Erythroblast (primary cell): ENCODE results near the gene SLC39A13.

Source experiments
- GATA1 ChIP-seq: IDR thresholded peaks from 2 replicates; pipeline ENCODE4 v1.6.1; 2011; ENCODE audit warnings: low read depth, mild to moderate bottlenecking, control low read depth, low read length, moderate library complexity
- POLR2A ChIP-seq: IDR thresholded peaks from 2 replicates; pipeline ENCODE4 v1.6.1; 2011; ENCODE audit warnings: mild to moderate bottlenecking, low read length

DNA sequence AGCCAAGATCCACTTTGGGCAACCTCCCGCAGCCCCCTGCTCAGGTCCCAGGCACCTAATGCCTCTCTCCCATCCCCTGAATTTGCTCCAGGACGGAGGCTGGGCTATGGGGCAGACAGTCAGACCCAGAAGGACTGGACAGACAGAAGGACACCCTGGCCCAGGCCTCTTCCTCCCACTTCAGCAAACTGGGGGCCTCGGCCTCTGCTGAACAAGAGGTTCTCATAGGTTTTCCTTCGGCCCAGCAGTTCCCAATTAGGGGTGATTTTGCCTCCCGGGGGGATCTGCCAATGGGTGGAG, 33.7 kb upstream of the SLC39A13 start:
- TF ChIP-seq POLR2A: no peak
- TF ChIP-seq GATA1: no peak
